Right lobe of liver (tissue), 4 donors: ENCODE results near the gene ANKAR.

ENCODE experiments used
- POLR2A ChIP-seq: fragments of 450-650 bp; IDR thresholded peaks from one replicate; pipeline ENCODE4 v1.6.1; 2017; ENCODE audit warnings: antibody characterized with exemption, mild to moderate bottlenecking
- TF ChIP-seq, protein P1 (sequence below), 4 donors: fragments of 200-600 bp in 3 of 4; fragments of 450-650 bp in 1 of 4; IDR thresholded peaks; one replicate each; pipeline versions ENCODE4 v1.5.1 to v1.8.0; 2016 to 2022; ENCODE audit warnings: antibody characterized with exemption in 4 of 4, mild to moderate bottlenecking in 2 of 4
- donor health status: DM: no; HTN: no; CAD: no.
- donor health status: DM: no; HTN: no; CAD: no.
- donor health status: DM: no; HTN: yes; CAD: no.

- TF ChIP-seq, protein P1, sequence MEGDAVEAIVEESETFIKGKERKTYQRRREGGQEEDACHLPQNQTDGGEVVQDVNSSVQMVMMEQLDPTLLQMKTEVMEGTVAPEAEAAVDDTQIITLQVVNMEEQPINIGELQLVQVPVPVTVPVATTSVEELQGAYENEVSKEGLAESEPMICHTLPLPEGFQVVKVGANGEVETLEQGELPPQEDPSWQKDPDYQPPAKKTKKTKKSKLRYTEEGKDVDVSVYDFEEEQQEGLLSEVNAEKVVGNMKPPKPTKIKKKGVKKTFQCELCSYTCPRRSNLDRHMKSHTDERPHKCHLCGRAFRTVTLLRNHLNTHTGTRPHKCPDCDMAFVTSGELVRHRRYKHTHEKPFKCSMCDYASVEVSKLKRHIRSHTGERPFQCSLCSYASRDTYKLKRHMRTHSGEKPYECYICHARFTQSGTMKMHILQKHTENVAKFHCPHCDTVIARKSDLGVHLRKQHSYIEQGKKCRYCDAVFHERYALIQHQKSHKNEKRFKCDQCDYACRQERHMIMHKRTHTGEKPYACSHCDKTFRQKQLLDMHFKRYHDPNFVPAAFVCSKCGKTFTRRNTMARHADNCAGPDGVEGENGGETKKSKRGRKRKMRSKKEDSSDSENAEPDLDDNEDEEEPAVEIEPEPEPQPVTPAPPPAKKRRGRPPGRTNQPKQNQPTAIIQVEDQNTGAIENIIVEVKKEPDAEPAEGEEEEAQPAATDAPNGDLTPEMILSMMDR (IDR thresholded peaks at IDR 0.05) = no peak
- TF ChIP-seq POLR2A = no peak
Observed at GRCh38 chr2:189685540-189686229, 11.2 kb downstream of the ANKAR start.
